Muscle of arm (tissue), 14 donors: ENCODE results near the gene ERICH4. TPM values are rescaled to one million over a fixed set of nuclear protein-coding genes. Genes with fewer than 3 reads are reported as not detected.
"Not testable (repeated sequence)": the region's sequence is repeated elsewhere in the genome, so short reads cannot be mapped to it uniquely, and the experiment has no call there.

Experiments
- DNase-seq: peaks from one replicate; pipeline ENCODE4 v3.0.0-alpha.2; 2013
- long read RNA-seq, 11 donors: transcript quantifications; one replicate each; lab custom pipeline, GENCODE V29; 2026
- polyA plus RNA-seq, 12 donors: library from polyadenylated mRNA; unstranded; fragments of 120-200 nt; gene quantifications; one replicate each; pipeline ENCODE4 v1.2.1, GENCODE V29; 2013; ENCODE audit not compliant: insufficient read length in 12 of 12

Gene ERICH4
- under 1 TPM in 6 of 12 donors, not detected in 6; 0.19 to 0.46 (median 0.33) TPM for polyA plus RNA-seq
- long read RNA-seq, donor 1, transcript ERICH4-201 (2 exons, 946 nt) = major isoform, 19 of 53 reads
- long read RNA-seq, donor 1, partial matches to known transcripts = 34 of 53 reads
- long read RNA-seq, donor 1, other reads (novel, unspliced or antisense) = 0 of 53 reads
- long read RNA-seq, donor 2 = 0 reads
- long read RNA-seq, donor 3 = 0 reads
- long read RNA-seq, donor 4 = 0 reads
- long read RNA-seq, donor 5, partial matches to known transcripts = 15 of 22 reads
- long read RNA-seq, donor 5, other reads (novel, unspliced or antisense) = 7 of 22 reads
- long read RNA-seq, donor 6 = 0 reads
- long read RNA-seq, donor 7 = 0 reads
- long read RNA-seq, donor 8 = 0 reads
- long read RNA-seq, donor 9 = 0 reads
- long read RNA-seq, donor 10 = 0 reads
- long read RNA-seq, donor 11 = 0 reads

DNA sequence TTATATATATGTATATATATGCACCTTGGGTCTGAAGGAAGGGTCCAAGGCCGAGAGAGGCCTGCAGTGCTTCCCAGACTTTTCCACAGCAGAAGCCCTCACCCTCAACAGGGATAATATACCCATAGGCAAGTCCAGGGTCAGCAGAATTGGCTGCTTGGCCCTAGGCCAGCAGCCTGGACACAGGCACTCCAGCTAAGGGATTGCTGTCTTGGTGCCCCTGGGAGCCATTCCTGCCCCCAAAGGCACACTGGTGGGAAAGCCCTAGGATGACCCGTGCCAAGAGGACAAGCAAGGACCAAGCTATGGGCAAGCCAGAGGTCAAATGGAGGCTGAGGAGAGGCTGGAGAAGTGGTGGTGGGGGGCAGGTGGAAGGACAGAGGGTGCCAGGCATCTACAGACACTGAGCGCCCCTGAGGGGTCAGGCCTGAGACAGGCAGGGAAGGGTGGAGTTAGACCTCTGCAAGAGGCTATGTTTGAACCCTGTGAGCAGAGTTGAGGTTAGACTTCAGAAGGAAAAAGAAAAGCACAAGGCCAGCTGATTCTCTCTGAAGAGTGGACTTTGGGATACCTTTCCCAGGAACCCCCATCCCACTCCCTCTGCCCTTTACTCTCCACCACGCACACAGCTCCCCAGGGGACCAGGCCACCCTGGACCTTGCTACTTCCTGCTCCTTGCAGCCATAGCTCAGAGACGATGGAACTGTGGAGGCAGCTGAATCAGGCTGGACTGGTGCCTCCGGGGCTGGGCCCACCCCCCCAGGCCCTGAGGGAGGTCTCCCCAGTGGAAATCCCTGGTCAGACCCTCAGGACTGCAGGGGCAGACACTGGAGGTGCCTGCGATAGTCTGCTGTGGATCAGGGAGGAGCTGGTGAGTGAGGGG is at the start of gene ERICH4:
TSS of gene ERICH4 (plus strand) at position 684 of the 883 bp plus-strand sequence. CDS start at position 698, 14 bp downstream.
- DNase-seq = no peak

DNA sequence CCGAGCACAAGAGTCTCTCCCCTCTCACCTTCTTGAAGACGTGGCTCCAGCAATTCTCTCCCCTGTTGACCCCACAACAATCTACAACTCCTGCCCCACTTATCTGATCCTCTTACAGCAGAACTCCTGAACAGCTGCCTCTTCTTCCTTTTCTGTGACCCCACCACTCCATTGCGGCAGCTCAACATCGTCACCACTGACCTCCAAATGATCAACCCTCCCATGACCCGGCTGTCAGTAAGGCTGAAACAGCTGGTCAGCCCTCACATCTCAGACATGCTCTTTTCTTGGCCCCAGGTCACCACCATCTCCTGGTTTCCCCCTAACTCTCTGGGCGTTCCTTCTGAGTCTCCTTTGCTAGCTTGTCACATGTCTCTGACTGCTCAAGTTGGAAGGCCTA is 47.6 kb upstream of the ERICH4 start:
- no peak for DNase-seq

- DNase-seq = peak; percentile 100
Observed at GRCh38 chr19:41397086-41398049, 45.6 kb upstream of the ERICH4 start, which contains the start of the genes BCKDHA and EXOSC5. BCKDHA (plus strand) TSS chr19:41397818; CDS start chr19:41397828, 10 bp downstream. EXOSC5 (minus strand) TSS chr19:41397359; CDS start chr19:41397328, 31 bp downstream.

DNA sequence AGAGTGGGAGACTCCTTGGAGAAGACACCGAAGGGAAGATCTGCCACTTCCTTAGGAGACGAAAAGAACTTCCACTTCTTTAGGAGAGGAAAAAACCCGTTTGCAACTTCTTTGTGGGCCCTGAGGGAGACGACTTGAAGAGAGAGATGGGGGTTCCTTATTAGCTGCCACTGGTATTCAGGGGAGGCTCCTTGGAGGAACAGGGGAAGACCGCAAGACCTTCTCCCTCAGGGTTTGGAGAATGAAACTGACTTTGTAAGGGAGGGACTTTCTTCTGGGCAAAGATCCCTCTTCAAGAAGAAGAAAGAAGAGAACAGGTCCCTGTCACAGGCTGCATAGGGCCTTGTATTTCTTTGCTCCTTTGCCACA is 44.9 kb upstream of the ERICH4 start:
- DNase-seq = no peak

DNA sequence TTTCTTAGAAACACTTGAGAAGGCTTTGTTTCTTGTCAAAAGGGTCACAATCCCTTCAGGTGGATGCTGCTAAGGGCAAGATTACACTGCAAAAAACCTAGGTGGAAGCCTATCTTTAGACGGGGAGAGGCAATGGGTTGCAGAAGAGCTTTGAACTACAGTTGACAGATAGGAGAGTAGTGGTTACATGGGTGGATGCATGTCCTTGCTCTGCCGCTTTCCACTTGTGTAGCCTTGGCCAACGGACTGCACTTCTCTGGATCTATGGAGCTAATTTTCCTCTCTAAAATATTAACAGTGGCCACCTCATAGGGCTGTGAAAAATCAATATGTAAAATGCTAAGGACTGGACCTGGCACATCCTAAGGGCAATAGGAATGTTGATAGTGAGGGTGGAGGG is 44.4 kb upstream of the ERICH4 start:
- DNase-seq = no peak

DNA sequence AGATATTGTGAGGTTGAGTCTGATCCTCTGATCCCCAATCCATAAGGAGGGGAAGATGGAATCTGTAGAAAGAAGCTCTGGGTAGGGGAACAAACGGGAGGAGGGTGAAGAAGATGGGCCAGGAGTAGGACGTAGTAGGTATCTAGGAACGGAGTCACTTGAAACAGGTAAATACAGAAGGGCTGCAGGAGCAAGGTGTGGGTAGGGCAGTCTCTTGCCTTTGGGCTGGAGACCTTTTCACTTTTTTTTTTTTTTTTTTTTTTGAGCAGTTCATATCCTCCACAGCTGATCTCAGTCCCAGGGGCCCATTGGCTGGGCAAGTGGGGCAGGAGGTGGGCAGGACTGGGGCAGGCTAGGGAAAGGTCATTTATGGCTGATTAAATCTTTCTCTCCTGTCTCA is 43.9 kb upstream of the ERICH4 start:
- no peak for DNase-seq

DNA sequence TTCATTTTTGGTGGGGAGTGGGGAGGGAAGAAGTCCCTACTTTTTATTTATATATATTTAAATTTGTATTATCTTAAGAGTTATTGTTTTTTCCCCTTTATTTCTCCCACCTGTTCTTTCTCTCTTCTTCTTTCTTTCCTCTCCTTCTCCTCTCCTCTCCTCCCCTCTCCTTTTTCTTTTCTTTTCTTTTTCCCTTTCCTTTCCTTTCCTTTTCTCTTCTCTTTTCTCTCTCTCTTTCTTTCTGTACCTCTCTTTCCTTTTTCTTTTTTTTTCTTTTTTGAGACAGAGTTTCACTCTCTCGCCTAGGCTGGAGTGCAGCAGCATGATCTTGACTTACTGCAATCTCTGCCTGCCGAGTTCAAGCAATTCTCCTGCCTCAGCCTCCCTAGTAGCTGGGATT is 43.4 kb upstream of the ERICH4 start:
- DNase-seq = no peak

- no peak for DNase-seq
Observed at GRCh38 chr19:41401483-41401882, 41.5 kb upstream of the ERICH4 start.

DNA sequence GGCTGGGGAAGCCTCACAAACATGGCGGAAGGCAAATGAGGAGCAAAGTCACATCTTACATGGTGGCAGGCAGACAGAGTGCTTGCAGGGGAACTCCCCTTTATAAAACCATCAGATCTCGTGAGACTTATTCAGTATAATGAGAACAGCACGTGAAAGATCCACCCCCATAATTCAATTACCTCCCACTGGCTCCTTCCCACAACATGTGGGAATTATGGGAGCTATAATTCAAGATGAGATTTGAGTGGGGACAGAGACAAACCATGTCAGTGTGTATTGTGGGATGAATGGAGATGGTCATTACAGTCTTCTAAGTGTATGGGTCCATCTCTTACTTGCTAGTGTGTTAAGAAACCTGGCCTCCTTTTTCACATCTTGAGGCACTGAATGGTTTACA is 40.9 kb upstream of the ERICH4 start:
- no peak for DNase-seq

- DNase-seq = no peak
Observed at GRCh38 chr19:41403181-41403970, 39.6 kb upstream of the ERICH4 start.

DNA sequence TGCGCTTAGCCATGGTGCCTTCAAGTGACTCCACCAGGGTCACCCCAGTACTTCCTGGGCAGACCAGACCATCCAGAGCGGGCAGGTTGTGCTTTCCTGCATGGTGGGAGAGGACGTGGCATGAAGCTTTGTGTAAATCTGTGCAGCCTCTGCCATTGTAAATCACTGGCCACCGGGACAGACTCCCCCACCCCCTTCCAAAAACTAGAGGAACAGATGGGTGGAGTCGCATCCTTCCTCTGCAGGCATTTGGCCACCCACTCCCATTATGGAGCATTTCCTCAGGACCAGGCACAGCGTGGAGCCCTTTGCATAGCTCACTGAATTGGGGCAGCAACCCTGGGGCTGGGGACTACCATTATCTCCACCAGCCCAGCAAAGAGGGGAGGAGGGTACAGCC is 37.2 kb upstream of the ERICH4 start:
- no peak for DNase-seq

DNA sequence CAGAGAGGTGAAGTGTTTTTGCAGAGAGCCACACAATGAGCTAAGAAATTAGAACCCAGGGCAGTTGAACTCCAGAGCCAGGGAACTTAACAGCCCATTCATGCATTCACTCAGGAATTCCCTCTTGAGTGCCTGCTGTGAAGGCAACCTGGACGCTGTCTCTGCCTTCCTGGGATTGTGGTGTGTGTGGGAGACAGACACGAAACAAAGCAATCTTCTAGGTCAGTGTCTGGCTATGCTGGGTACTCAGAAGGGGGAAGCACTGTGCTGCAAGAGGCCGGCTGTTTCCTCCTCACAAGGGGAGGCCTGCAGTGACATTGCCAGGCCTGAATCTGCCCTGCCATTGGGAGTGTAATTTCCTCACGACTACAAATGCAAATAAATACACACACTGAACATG is 35.7 kb upstream of the ERICH4 start:
- DNase-seq = no peak

DNA sequence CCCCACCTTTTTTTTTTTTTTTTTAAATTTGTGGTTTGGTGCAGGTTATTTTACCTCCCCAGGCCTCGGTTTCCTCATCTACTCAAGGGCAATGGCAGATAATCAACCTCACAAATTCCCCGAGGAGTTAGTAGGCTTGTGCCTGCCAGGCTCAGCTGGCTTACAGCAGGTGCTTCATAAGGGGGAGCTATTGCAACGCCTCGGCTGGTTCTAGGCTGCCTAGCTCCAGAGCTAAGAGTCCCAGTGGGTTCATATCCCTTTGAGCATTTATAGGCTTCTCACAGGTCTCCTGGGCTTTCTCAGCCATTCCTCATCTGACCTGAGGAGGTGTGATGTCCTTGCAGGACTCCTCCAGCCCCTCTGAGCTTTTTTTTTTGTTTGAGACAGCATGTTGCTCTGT is 34.7 kb upstream of the ERICH4 start:
- no peak for DNase-seq

- DNase-seq = not testable (repeated sequence)
Observed at GRCh38 chr19:41408846-41409245, 34.1 kb upstream of the ERICH4 start.

GRCh38 chr19:41409288-41409687 is 33.7 kb upstream of the ERICH4 start:
- no peak for DNase-seq

GRCh38 chr19:41410336-41411054 is 32.5 kb upstream of the ERICH4 start:
- DNase-seq = no peak

- DNase-seq = no peak
Observed at GRCh38 chr19:41411100-41411967, 31.6 kb upstream of the ERICH4 start.

GRCh38 chr19:41411968-41412265 is 31.0 kb upstream of the ERICH4 start:
- DNase-seq = no peak

DNA sequence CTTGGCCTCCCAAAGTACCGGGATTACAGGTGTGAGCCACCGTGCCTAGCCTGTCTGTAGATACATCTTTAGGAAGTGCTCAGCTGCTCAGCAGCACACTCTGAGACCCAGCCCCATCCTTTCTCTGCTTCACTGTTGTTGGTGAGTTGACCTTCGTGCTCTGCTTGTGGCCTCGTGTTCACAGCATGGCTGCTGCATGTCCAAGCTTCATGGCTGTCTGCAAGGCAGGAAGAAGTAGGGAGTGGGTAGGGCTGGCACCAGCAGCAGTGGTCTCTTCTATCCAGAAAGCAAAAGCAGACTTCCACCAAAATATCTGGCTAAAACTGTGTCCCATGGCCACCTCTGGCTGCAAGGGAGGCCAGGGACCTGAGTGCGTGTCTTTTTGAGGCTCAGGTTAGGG is 30.0 kb upstream of the ERICH4 start:
- DNase-seq = no peak
